NOMO-1 treated with DMSO at 0.1 percent for 48 hours (cell line): ENCODE data around the gene ST7.
"Not testable (repeated sequence)": the region's sequence is repeated elsewhere in the genome, so short reads cannot be mapped to it uniquely, and the experiment has no call there.

Experiments used
- DNase-seq: peaks from one replicate; lab custom pipeline; 2025; ENCODE audit not compliant: unreplicated experiment; lab: John Stamatoyannopoulos, UW

The ST7 gene, protein sequence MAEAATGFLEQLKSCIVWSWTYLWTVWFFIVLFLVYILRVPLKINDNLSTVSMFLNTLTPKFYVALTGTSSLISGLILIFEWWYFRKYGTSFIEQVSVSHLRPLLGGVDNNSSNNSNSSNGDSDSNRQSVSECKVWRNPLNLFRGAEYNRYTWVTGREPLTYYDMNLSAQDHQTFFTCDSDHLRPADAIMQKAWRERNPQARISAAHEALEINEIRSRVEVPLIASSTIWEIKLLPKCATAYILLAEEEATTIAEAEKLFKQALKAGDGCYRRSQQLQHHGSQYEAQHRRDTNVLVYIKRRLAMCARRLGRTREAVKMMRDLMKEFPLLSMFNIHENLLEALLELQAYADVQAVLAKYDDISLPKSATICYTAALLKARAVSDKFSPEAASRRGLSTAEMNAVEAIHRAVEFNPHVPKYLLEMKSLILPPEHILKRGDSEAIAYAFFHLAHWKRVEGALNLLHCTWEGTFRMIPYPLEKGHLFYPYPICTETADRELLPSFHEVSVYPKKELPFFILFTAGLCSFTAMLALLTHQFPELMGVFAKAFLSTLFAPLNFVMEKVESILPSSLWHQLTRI

GRCh38 chr7:116953372-116953905 is at the start of gene ST7:
ST7 (plus strand) TSS chr7:116953501; CDS start chr7:116953541, 40 bp downstream.
- DNase-seq = peak; percentile 31

GRCh38 chr7:116906391-116906790 is 46.9 kb upstream of the ST7 start:
- no peak for DNase-seq

- no peak for DNase-seq
Measured at GRCh38 chr7:116910383-116910782, 42.9 kb upstream of the ST7 start.

GRCh38 chr7:116911801-116912200 is 41.5 kb upstream of the ST7 start:
- DNase-seq = no peak

DNA sequence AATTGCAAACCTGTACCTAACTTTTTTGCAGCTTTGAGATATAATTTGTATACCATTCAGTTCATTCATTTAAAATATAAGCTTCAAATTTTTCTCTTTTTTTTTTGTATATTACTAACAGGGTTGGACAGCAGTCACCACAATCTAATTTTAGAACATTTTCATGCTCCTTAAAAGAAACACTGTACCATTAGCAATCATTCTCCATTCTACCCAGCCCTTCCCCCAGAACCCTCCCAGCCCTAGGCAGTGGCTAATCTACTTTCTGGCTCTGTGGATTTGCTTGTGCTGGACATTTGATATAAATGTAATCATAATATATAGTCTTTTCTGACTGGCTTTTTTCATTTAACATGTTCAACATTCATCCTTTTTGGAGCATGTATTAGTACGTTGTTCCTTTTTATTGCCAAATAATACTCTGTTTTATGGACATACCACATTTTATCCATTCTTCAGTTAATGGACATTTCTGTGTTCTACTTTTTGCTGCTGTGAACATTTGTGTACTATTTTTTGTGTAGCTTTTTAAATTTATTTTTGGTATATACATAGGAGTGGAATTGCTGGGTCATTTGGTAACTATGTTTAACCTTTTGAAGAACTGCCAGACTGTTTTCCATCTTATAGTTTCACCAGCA is 40.9 kb upstream of the ST7 start:
- DNase-seq = no peak

DNA sequence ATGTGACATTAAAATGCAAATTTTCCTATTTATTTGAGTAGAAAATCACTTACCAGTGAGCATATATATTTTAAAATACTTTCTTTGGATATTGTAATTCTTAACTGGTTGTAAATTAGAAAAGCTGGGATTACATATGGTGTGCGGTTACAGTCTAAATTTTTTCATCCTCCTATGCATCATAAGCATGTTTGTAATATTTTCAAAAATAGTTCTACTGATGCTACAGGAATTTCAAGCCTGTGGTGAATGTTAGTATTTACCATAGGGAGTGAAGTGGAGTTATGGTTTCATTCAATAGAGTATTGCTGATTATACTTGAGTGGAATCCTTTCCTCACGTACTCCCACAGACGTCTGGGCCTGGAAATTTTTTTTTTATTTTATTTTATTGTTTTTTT is 34.6 kb upstream of the ST7 start:
- no peak for DNase-seq

- DNase-seq = no peak
Measured at GRCh38 chr7:116920359-116920758, 32.9 kb upstream of the ST7 start.

- DNase-seq = no peak
Measured at GRCh38 chr7:116922545-116922944, 30.8 kb upstream of the ST7 start.

DNA sequence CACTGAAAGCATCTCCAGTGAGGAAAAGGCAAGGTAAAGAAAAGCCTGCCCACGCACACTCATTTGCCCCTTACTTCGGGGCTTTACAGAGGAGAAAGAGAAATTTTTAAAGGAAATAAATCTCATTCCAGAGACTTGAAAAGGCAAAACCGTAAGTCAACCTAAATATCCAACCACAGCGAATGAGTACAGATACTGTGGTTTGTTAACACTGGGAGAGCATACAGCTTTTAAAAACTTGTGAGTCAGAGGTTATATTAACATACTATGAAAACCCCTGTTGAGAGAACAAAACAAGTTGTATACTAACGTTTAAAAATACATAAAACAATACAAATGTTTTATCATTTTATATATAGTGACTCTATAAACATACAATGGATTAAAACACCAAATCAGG is 28.6 kb upstream of the ST7 start:
- no peak for DNase-seq

GRCh38 chr7:116929021-116929420 is 24.3 kb upstream of the ST7 start:
- no peak for DNase-seq

GRCh38 chr7:116929914-116930913 is 23.1 kb upstream of the ST7 start:
- DNase-seq = peak; percentile 16

DNA sequence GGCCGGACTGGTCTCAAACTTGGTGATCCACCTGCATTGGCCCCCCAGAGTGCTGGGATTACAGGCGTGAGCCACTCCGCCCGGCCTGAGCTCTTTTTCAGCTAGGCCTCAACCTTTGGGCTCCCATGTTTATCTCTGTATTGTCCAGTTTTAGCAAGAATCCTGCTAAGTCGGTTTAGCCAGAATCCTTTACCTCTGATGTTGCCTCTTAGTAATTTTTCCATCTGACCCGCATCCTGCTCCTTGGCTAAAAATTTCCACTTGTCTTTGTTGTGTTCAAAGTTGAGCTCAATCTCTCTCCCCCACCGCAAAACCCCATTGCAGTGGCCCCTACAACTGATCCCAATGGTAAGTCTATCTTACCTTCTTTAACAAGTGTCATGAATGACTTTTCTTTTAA is 20.7 kb upstream of the ST7 start:
- DNase-seq = no peak

DNA sequence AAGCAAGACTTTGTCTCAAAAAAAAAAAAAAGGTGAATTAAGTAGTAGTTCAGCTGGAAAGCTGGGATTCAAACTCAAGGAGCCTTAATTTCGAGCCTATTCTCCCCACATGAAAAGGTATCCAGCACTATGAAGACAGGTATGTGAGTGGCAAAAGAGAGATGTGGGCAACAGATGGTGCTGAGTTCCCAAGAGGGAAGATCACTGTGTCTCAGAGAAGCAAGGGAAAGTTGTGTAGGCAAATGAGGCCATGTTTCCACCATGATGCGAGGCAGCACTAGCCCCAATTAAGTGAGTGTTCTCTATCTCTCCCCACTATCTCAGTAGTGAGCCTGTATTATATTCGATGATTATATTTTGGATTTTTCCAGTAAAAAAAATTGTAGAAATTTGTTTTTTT is 19.8 kb upstream of the ST7 start:
- no peak for DNase-seq

DNA sequence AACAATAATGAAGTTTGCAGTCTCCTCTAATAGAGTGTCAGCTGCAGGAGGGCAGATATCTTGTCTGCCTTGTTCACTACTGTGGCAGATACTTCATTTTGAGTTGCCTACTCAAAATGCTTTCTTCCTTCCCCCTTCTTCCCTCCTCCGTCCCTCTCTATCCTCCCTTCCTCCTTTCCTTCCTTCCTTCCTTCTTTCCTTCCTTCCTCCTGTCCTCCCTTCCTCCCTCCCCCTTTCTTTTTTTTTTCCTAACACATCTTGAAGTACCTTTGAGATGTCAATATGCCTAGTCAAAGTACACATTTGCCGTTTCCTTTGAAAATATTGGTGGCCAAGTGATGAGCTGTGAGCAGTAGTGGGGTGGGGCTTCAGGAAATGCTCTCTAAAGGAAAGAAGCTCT is 18.7 kb upstream of the ST7 start:
- DNase-seq = no peak

DNA sequence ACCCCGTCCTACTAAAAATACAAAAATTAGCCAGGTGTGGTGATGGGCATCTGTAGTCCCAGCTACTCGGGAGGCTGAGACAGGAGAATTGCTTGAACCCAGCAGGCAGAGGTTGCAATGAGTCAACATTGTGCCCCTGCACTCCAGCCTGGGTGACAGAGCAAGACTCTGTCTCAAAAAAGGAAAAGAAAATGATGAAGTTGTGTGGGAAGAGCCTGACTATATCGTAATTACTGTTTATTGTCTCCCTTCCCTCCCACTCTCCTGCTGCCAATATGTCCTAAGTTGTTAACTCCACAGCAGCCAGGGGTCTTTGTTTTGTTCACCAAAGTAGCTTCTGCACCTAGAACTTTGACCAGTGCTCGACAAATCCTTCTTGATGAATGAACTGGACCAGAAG is 16.5 kb upstream of the ST7 start:
- DNase-seq = not testable (repeated sequence)

- DNase-seq = no peak
Measured at GRCh38 chr7:116938678-116939077, 14.6 kb upstream of the ST7 start.

DNA sequence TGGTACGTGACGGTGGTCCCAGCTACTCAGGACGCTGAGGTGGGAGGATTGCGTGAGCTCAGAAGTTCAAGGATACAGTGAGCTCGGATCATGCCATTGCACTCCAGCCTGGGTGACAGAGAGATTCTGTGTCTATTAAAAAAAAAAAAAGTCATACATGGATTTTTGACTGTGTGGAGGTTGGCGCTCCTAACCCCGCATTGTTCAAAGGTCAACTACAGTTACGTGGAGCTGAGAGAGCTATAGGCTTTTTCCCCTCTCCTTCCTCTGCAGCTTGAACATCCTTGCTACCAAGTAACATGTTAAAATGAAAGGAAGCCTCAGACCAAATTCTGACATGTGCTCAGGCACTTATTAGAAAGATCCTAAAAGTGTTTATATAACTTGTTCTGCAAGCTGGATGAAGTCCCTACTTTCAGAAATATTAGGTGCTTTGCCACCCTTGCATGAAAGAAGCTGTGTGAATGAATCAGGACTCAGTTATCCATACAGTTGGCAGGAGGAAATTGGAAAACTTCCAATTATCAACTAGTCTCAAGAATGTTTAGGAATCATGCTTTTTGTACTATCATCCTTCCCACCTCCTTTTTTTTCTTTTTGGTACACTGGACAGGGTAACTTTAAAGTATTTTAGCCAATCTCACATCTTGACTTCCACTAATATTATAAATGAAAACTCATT is 12.5 kb upstream of the ST7 start:
- no peak for DNase-seq

DNA sequence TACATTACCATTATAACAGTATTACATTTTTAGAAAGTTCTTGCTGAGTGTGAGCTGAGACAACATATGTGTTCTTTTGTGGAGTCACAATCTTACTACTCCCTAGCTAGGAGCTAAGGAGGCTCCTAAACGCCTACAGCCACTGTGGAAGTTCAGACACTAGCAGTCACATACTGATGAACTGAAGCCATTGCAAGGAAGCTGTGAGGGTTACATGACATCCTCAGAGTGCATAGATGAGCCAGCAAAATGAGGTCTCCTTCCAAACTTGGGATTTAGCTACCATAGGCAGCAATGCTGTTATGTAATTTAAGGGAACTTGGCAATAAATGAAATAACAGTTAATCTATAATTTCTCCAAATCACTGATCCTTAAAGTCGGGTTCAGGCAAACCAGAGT is 10.8 kb upstream of the ST7 start:
- DNase-seq = no peak

DNA sequence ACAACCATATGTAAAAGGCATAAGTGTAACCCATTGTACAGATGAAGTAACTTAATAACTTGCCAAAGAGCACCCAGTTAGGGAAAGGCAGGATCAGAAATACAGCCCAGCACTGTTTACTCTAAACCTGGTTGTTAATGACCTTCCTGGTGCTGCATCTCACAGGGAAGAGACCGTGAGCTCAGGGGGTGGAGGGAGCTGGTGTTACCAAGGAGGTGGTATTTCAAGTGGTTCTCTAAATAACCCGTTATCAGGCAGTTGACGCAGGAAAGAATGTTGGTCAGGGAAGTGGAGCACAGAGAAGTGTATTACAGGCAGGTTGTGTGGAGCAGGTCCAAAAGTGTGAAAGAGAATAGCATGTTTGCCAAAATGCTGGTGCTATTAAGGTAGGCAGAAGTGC is 4.4 kb upstream of the ST7 start:
- no peak for DNase-seq
